ENCODE measurements around the gene NELFA.

DNA sequence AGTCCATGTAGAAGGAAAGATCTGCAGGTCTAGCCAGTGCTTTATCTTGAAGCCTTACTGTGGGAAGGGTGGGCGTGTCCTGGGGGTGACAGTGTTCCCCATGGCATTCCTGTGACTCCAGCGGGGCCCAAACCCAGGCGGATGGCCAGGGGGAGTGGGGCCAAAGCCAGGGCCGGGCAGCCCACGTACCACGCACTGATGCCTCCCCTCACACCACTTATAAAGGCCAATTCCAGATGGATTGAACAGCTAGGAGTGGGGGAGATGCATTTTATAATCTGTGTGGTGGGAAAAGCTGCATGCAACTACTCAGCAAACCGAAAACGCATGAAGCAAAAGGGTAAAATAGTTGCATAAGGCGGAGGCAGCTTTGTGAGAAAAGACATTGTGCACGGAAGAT is 36.4 kb downstream of the NELFA start:
- TF ChIP-seq RAD21 (IDR thresholded peaks at IDR 0.05; ENCODE audit: low read length) (no peak), CHD1 (IDR thresholded peaks at IDR 0.05; ENCODE audit: low read depth, low read length) (no peak)
- TF ChIP-seq, protein P1, sequence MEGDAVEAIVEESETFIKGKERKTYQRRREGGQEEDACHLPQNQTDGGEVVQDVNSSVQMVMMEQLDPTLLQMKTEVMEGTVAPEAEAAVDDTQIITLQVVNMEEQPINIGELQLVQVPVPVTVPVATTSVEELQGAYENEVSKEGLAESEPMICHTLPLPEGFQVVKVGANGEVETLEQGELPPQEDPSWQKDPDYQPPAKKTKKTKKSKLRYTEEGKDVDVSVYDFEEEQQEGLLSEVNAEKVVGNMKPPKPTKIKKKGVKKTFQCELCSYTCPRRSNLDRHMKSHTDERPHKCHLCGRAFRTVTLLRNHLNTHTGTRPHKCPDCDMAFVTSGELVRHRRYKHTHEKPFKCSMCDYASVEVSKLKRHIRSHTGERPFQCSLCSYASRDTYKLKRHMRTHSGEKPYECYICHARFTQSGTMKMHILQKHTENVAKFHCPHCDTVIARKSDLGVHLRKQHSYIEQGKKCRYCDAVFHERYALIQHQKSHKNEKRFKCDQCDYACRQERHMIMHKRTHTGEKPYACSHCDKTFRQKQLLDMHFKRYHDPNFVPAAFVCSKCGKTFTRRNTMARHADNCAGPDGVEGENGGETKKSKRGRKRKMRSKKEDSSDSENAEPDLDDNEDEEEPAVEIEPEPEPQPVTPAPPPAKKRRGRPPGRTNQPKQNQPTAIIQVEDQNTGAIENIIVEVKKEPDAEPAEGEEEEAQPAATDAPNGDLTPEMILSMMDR (conservative IDR thresholded peaks at IDR 0.05; ENCODE audit: low read depth, low read length): no peak
